HG03354 (cell line): Measurements from ENCODE around the gene AUTS2.

Experiments
- ATAC-seq: cut with Tn5 transposase; IDR thresholded peaks from one replicate; pipeline ENCODE4 v1.9.1; 2021; ENCODE audit warnings: mild to moderate bottlenecking; ENCODE audit not compliant: unreplicated experiment, poor library complexity, severe bottlenecking

Gene AUTS2

DNA sequence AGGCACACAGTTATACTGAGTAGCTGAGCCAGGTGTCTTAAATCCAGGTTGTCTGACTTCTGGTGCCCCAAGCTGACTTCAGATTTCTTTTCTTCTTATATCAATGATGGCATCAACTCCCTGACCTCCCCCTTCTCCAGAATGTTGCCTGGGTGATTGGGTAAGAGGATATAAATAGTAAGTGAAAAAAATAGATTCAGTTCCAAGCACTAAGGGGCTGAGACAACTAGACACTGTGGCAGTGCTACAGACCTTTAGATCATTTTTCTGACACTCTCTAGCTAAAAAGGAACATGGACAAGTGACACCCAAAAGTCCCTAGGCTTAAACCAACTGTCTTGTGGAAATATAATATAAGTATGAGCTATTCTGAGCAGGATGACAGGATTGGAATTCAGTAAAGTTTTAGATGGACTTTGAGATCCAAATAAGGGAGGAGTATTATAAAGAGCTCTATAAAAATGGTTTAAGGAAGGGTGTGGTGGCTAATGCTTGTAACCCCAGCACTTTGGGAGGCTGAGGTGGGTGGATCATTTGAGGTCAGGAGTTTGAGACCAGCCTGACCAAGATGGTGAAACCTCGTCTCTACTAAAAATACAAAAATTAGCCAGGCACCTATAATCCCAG lies 944.6 kb downstream of the AUTS2 start:
- no peak for ATAC-seq

DNA sequence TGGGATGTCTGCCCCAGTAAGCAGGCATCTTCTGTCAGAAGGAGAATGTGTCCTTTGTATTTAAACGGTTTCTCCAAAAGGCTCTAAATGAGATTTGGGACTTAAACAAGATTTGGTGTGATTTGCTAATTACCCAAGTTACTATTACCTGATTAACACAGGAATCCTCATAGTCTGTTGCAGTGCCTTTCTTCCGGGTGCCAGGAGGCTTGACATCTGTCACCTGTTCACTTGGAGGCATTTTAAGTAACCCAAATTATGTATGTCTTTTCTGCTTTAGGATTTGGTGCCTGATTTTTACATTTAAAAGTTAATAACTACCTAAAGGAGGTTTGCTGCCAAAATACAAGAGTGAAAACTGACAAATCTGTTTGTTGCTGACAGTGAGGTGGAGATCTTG lies 945.7 kb downstream of the AUTS2 start:
- no peak for ATAC-seq

DNA sequence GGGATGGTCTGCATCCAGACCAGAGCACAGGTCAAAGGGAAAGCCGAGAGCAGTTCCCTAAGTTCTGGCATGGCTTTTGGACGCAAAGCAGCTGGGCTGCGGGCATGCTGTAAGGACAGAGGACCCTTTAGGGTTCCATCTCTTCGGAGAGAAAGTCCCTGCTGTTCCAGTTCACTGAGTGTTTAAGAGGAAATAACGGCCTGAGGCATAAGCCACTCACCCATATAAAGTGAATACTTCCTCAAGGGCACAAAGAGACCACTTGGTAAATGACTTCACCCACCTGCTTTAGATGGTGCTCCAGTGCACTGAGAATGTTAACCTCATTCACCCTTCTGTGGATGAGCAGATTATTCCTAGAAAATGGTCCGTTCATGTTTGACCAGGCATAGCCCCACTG lies 946.9 kb downstream of the AUTS2 start:
- ATAC-seq = no peak

DNA sequence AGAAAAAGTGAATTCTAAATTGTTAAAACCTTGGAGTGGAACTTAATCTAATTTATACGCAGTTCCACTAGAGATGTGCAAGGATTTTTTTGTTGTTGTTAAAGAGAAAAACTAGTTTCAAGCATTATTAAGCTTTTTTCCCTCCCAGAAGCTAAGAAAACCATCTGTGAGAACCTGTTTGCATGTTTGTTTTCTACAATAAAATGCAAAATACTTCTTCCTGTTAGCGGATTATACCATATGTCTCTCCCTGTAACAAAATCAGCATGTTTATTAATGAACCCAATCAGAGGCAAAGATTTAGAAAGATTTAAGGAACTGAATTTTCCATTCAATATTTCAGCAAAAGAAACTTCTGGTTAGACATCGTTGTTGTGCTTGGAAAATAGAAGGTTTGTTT lies 953.9 kb downstream of the AUTS2 start:
- ATAC-seq = no peak

DNA sequence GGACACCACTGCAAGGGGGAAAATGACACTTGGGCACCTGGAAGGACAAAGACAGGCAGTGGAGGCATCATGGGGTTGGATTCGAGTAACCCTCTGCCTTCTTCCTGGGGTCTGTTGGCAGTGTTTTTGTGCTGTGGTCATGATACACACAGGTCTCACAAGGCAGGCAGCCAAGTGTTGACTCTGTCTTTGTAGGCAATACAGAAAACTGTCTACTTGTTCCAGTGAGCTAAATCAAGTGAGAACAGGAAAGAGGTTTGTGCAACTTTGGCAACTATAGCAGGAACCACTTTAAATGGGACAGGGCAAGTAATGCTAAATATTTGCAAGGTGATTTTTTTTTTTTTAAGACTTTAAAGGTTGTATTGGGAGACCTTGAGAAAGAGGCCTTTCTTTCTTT lies 955.1 kb downstream of the AUTS2 start:
- no peak for ATAC-seq

DNA sequence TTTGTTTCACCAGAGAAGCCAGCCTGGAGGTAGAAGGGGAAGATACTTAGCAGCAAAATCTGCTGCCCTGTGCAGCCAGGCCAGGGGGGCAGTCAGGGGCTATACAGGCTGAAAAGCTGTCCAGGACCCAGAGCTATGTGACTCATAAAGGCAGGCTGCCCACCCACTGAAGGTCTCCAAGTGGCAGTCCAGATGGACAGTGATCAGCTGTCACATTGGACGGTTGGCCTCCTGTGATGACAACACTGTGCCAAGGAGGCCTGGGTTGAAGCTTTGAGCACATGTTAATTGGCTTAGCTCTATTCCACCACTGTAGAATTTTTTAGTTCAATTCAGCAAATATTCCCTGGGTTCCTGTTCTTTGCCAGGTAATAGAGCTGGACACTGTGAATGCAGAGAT lies 956.4 kb downstream of the AUTS2 start:
- ATAC-seq = no peak

DNA sequence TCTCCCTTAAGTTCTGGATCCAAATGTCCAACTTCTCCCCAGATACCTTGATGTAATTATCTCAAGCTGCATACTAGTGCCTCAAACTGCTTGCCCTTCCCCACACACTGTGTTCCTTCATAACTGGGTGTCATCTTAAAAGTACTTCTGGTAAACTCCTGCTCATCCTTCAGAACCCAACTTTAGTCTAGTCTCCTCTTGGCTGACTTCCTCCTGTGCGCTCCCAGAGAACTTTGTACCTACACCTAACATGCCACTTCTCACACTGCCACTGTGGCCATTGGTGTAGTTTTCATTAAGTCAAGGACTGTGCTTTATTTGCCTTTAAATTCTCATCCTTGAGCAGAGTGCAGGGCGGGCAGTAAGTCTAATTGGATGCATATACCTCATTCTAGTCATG lies 958.5 kb downstream of the AUTS2 start:
- no peak for ATAC-seq

DNA sequence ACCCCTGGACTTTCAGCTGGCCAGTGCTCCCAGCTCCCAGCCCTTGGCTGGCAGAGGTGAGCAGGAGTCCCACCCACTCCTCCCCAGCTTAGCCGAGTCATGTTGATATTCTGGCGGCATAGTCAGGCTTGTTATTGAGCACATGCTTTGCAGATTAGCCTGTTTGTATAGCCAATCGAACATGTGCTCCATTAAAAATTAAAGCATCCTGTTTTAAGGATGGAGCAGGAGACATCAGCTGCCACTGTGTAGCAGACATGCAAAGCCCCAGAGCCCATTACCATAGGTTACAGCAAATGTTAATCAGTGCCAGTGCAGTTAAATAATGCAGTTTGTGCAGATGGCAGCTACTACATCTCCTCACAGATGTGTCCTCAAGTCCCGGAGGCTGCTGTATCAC lies 959.1 kb downstream of the AUTS2 start:
- no peak for ATAC-seq

DNA sequence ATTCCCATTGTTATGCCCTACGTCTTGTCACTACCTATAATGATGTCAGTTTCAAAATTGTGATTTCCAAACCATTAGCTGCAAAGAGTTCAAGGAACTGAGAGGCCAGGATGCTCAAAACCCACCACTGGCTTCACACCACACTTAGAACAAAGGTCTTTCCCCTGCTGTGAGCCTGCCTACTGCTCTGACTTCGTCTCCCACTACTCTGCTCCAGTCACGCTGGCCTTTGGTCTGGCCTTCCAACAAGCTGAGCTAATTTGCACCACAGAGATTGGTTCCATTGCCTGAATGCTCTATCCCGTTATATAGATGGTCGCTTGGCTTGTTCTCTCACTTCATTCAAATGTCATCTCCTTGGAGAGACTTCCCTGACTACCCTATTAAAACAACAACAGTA lies 961.5 kb downstream of the AUTS2 start:
- no peak for ATAC-seq

DNA sequence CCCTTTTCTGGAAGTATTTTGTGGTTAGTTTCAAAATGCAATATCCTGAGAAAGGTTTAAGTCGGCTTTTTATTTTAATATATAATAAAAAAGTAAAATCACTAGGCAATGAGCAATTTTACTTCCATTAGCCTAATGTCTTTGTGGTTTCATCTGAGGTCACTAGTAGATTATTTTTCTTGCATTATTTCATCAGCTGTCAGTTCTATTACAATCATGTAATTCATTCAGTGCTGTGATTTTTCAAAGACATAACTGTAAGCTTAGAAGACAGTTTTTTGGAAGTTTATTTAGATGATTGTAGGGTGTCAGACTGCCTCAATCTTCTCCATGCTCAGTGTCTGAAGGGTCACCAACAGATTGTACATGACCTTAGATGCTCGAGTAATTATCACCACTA lies 965.7 kb downstream of the AUTS2 start:
- ATAC-seq = no peak

DNA sequence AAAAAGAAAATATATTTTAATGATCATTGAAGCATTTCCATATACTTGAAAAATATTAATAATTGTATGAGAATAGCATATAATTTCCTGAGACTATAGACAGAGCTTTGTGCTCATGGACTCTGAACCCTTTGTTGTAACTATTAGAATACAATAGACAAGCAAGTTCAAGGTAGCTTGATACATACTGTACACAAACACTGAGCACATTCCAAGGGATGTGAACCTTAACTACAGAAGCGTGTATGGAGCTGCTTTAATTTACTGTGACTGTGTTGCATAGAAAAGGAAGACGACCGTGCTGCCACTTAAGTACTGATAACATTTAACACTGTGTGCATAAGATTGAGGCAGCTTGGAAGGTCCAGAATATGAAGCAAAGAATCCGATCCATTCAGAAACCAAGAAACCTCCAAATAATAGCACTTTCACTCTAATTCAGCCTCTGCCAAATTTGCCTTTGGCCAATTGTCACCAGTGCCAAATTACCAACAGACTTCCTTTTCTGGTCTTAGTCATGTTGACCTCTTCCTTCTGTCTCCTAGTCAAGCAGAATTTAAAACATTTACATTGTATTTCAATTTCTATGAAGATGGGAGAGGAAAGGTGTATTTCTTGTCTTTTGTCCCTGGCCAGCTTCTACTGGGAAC lies 967.6 kb downstream of the AUTS2 start:
- ATAC-seq = no peak

DNA sequence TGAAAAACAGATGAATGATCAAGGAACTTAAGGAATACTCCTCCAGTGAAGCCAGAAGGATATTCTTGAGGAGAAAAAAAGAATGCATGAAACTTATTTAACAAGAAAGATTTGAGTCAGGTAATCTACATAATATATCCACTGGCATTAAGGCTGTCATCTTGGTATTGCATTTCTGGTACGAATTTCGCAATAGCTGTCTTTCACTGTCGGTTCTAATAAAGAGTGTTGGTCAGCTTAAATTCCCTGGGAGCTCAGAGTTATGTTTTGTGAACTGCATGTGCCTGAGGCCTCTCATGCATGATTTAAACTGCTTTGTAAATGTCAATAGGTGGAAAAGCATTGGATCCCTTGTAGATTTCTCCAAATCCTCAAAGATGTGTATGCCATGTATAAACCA lies 968.4 kb downstream of the AUTS2 start:
- no peak for ATAC-seq

DNA sequence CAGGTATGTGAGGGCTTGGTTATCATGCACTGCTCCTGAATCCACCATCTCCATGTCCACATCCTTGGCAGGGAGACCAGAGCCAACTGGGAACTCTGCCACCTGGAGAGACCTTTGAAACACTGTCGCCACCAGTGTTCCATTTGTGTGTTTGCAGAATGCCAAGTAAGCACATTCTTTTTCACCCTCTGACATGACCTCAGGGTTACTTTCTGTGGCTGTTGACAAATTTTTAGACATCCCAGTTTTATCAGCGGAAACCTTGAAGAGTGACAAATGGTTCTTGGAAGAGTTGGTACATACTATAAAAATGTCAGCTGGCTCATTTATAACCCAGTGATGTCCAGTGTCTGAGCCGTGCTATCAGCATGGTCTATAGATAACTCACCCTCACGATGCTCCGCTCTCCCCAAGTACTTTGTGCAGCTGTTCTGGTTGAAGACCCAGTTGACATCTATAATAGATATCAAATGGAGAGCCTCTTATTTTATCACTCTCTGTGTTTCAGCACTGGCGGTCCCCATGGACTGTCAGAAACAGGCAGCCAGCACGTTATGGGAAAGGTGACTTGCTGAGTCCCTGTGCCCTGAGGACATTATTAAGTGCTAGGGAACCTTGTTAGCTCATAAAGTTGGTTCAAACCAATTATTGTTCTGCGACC lies 970.5 kb downstream of the AUTS2 start:
- ATAC-seq = no peak

DNA sequence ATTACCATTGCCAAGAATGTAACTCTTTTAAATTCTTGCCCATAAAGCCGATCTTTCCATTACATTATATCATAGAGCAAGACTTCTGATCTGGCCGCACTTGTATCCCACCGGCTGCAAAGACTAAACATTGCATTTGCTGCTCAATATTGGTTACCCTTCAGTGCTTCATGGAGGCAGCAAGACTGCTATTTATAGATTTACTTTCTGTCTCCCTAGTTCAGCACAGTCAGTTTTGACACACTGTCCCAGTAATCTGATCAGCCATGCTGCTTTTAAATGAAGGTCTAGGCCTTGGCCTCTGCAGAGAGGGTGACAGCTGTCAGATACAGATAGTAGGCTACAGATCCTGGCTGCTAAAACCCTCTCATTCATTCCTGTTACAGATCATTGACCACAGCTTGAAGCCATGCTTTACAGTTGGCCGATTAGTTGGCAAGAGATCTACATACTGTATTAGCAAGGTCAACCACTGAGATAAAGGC lies 971.1 kb downstream of the AUTS2 start:
- ATAC-seq = no peak

DNA sequence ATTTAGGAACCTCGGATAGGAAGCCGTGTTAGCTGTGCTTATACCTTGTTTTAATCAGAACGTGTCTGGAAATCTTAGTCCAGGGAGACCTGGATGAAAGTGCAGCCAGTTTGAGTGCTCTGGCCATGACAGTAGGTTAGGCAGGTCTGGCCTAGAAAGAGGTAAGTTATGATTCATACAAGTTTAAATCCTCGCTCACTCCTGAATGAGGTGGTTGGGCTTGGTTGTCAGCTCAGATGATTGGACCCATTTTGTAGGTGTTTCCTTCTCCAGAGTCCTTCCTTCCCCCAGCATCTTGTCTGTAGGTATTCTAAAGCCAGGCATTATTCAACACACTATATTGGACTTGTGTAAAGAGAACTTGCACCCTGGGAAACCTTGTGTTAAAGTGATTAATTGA lies 971.8 kb downstream of the AUTS2 start:
- ATAC-seq = no peak

DNA sequence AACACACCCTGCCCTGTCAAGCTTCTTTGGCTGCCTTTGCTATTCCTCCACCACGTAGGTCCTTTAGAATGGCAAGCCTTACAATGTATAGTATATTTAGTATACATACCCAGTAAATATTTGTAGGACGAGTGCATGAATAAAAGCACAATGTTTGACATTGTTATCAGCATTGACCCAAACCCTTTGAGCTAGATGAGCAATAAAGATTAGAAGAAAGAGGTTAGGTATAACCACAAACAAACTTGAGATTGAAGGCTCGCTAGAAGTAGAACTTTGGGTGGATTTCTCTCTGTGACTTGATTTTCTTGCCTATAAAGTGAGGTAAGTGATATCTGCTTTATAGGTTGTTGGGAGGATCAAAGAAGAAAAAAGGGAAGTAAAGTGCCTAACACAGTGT lies 972.7 kb downstream of the AUTS2 start:
- ATAC-seq = no peak

DNA sequence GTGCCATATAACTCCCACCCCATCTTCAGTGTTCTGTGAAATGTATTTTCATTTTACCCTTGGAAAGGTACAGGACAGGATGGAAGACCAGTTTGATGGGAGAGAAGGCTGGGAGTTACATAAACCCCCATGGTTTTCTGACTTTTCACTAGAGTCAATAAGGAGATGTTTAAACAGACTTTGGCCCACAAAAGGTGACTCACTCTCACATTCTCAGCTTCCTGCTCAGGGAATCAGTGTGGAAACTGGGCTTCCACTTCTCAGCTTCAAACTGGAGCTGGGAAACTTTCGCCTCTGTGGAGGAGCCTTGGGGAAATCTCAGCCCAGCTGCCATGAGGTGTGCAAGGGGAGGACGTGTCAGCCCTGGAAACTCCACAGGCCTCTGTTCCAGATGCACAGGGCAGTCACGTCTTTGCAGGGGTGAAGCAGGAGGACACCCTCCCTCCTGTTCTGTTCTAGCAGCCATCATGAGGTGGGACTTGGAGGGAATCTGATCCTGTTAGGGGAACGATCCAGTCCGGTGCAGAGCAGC lies 973.2 kb downstream of the AUTS2 start:
- ATAC-seq = no peak

DNA sequence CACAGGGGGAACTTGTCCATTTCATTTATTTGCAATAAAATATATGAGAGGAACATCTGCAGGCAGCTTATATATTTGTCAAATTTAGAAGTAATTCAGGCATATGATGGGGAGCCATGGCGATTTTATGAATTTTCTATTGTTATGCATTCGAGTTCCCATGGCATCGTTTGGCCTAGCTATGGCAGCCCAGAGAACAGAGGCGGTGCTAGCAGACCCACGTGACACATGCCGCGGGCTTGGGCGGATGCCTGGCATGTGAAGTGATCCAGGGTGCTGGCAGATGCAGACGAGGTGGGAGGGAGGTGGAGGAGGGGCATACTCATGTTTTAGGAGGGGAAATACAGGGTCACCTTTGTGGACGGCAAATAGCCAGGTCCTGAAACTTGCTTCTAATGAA lies 973.7 kb downstream of the AUTS2 start:
- ATAC-seq = no peak

DNA sequence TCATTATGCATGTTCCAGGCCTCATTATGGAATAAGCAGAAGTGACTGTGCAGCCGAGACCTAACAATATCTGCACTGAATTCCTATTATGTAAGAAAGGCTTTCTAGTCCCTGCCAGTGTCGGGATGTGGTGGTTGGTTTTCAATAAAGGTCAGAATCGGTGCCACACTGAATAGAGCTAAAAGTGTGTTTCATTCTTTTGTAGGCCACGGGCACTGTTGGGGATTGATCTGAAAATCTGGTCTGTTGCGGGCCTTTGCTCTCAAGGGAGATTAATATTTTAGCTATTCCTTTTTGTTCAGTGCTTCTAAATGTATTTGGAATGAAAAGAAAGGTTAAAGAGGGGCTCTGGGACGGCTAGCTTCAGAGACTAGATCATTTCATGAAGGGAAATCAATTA lies 974.3 kb downstream of the AUTS2 start:
- ATAC-seq = no peak

DNA sequence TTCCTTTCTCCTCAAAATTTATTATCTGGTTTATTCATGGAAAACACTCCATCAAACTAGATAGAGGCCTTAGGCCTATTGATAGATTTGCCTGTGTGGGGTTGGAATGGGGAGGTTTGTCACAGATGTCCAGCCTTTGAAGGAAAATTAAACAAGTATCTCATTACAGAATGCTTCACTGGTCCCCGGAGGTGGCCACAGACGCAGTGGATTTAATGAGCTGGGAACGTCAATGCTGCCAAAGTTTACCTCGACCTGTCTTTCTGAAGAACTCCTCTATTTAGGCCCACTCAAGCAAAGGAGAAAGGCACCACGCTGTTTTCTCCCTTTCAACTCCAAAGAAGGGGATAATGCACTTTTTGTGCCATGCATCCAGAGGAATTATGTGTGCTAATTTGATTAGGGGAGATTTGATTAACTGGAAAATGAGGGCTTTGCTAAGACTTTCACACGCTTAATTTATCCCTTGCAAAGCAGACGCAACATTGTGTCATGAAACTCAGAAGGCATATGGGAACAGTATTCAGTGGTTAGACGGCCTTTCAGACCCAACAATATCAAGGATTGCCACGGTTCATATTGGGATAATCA lies 974.9 kb downstream of the AUTS2 start:
- ATAC-seq = no peak

DNA sequence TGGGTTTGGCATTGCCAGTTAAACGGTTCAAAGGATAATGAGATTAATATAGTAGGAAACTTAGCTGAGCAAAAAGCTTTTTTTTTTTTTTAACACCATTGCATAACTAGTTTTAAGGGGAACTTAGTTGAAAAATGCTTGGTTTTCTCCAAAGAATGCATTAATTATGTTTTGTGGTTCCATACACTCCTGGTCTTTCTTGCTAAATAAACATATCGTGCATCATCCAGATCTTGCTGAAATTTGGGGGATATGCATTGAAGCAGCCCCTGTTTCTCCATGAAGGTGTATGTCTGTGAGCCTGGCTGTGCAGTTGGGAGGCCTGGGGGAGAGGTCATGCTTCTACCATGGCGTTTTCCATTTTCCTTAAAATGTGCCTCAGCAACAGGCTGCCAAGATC lies 975.4 kb downstream of the AUTS2 start:
- ATAC-seq = no peak
